H1 (cell line): ENCODE data around the gene TPPP2. TPM values are rescaled to one million over a fixed set of nuclear protein-coding genes. Genes with fewer than 3 reads are reported as not detected.

Source experiments
- CBX5 ChIP-seq: fragments of 300-800, 300-1000 bp; sonication (generic); IDR thresholded peaks from 2 replicates; pipeline ENCODE4 v1.7.1; 2016; ENCODE audit warnings: antibody characterized with exemption, low read length, low read depth
- CHD7 ChIP-seq: fragments of 300-600 bp; sonication (generic); IDR thresholded peaks from 2 replicates; pipeline ENCODE4 v1.7.1; 2012; ENCODE audit warnings: low read length, moderate library complexity, mild to moderate bottlenecking, inconsistent platforms; ENCODE audit not compliant: insufficient replicate concordance
- EP300 ChIP-seq, 2 experiments: IDR thresholded peaks; 1 replicate in 1 of 2; 2 replicates in 1 of 2; pipeline ENCODE4 v1.6.1; 2011 to 2012; ENCODE audit warnings: low read depth in 2 of 2, low read length in 2 of 2, mild to moderate bottlenecking in 2 of 2, borderline replicate concordance in 1 of 2, inconsistent platforms in 1 of 2, moderate library complexity in 1 of 2
- GABPA ChIP-seq: IDR thresholded peaks from 2 replicates; pipeline ENCODE4 v1.6.1; 2011; ENCODE audit warnings: mild to moderate bottlenecking, low read length, moderate library complexity, borderline replicate concordance; ENCODE audit not compliant: insufficient read depth
- HDAC2 ChIP-seq, 2 experiments: fragments of 300-600 bp in 1 of 2; sonication (generic) in 1 of 2; IDR thresholded peaks; 2 replicates each; pipeline ENCODE4 v1.6.1; 2011 to 2012; ENCODE audit warnings: low read depth in 2 of 2, low read length in 2 of 2, mild to moderate bottlenecking in 2 of 2, moderate library complexity in 2 of 2, borderline replicate concordance in 1 of 2, inconsistent platforms in 1 of 2
- NRF1 ChIP-seq: IDR thresholded peaks from 2 replicates; pipeline ENCODE4 v1.6.1; 2011; ENCODE audit warnings: mild to moderate bottlenecking, low read depth, low read length, improper control_type of control experiment
- RXRA ChIP-seq: IDR thresholded peaks from 2 replicates; pipeline ENCODE4 v1.6.1; 2011; ENCODE audit warnings: low read depth, mild to moderate bottlenecking, low read length, moderate library complexity; ENCODE audit not compliant: insufficient read depth
- TAF1 ChIP-seq: IDR thresholded peaks from 2 replicates; pipeline ENCODE4 v1.6.1; 2011; ENCODE audit warnings: mild to moderate bottlenecking, low read depth, low read length
- TCF12 ChIP-seq: IDR thresholded peaks from 2 replicates; pipeline ENCODE4 v1.6.1; 2011; ENCODE audit warnings: low read depth, mild to moderate bottlenecking, low read length
- polyA plus RNA-seq, 7 experiments: library from polyadenylated mRNA; depleted of rRNA in 3 of 7; stranded (reverse) in 5 of 7; unstranded in 2 of 7; fragments of >200 nt in 5 of 7; fragments of 200-250 nt in 2 of 7; gene quantifications; 1 replicate in 5 of 7; 2 replicates in 1 of 7; 4 replicates in 1 of 7; pipeline versions ENCODE4 v1.2.1 to v1.2.3, GENCODE V29; 2011 to 2013; ENCODE audit warnings: missing spikeins in 2 of 7, mixed read lengths in 2 of 7
- total RNA-seq: library from RNA; stranded (reverse); fragmentation: NEBNext Ultra II Directional; extraction: Animal tissue kit (Norgen Biotek cat#: 25700); gene quantifications from 2 replicates; pipeline ENCODE4 v1.2.1, GENCODE V29; 2021

The TPPP2 gene
- total and polyA plus RNA-seq, 2 of the 8 experiments (the other 6 are each of a cell fraction or from before 2014, with no cell fraction given), result not detected

- no peak for TF ChIP-seq CHD7
- TF ChIP-seq TCF12, result no peak
- TF ChIP-seq CBX5, result no peak
- TF ChIP-seq RXRA, result no peak
- peak; percentile 28; the same call in 1 of the 2 replicates for TF ChIP-seq TAF1
- no peak for TF ChIP-seq NRF1
- no peak for TF ChIP-seq HDAC2 (IDR thresholded peaks at IDR 0.05; ENCODE audit: borderline replicate concordance in 1 of 2, low read depth in 2 of 2, low read length in 2 of 2)
- TF ChIP-seq GABPA, result no peak
- no peak for TF ChIP-seq EP300 (IDR thresholded peaks at IDR 0.05; ENCODE audit: borderline replicate concordance in 1 of 2, low read depth in 2 of 2, low read length in 2 of 2)
Measured at GRCh38 chr14:21071225-21072030, 41.4 kb downstream of the TPPP2 start (continued).
